ENCODE results near the gene PRR29.
"Not testable (repeated sequence)": the region's sequence is repeated elsewhere in the genome, so short reads cannot be mapped to it uniquely, and the experiment has no call there.

The PRR29 gene

GRCh38 chr17:64016974-64017373, 18.8 kb downstream of the PRR29 start:
- DNase-seq: no peak

GRCh38 chr17:64017381-64017980, 19.3 kb downstream of the PRR29 start:
- no peak for DNase-seq

GRCh38 chr17:64019551-64019961, 21.4 kb downstream of the PRR29 start:
- DNase-seq: not testable (repeated sequence)

GRCh38 chr17:64020056-64020766, 22.1 kb downstream of the PRR29 start, which contains the start of gene ICAM2:
Gene ICAM2, minus strand, starts transcription at chr17:64020633. Its CDS starts 13,942 bp downstream, at chr17:64006691.
- peak; percentile 89 for DNase-seq

DNA sequence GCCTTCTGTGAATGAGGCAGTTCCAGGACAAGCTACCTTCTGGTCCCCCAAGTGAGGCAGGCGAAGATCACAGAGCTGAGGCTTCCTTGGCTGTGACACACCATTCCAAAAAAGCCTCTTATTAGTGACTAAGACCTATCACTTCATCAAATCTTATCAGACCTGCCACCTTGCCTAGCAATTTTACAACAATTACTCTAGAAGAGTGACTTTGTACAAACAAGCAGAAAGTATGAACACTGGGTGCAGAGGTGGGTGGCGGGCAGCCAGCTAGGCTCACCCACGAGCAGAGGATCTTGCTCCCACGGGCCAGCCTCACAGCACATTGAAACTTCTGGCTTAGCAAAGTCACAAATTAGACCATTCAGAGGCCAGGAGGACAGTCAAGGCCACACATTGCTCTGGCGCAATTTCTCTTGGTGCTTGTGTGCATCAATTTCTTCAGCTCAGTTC, 24.5 kb downstream of the PRR29 start:
- DNase-seq: no peak

DNA sequence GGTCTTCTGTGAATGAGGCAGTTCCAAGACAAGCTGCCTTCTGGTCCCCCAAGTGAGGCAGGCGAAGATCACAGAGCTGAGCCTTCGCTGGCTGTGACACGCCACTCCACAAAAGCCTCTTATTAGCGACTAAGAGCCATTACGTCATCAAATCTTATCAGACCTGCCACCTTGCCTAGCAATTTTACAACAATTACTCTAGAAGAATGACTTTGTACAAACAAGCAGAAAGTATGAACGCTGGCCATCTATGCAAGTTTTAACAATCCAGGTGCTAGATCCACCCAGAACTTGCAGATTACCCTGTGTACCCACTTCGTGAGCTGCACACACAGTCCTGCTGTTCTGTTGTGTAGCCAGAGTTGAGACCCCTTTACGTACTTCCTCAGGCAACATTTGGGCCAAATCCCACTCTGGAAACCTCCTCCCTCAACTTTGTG, 26.1 kb downstream of the PRR29 start:
- no peak for DNase-seq

- DNase-seq: peak; percentile 59
Observed at GRCh38 chr17:64024781-64025731, 26.9 kb downstream of the PRR29 start.

GRCh38 chr17:64025732-64026294, 27.7 kb downstream of the PRR29 start:
- DNase-seq: peak; percentile 94

GRCh38 chr17:64028874-64029464, 30.8 kb downstream of the PRR29 start:
- peak; percentile 69 for DNase-seq

DNA sequence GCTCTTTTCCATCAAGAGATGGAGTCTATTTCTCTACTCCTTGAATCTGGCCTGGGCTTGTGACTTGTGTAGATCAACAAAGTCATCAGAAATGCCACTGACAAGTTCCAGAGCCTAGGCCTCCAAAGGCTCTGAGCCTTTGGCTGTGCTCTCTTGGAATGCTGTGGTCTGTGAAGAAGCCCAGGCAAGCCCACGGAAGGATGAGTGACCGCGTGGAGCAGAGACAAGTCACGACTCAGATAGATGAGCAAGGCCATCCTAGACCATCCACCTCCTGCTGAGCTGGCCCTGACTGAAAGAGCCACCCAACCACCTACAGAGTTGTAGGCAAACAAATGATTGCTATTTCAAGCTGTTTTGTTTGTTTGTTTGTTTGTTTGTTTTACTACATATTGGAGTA, 33.9 kb downstream of the PRR29 start:
- DNase-seq: no peak

DNA sequence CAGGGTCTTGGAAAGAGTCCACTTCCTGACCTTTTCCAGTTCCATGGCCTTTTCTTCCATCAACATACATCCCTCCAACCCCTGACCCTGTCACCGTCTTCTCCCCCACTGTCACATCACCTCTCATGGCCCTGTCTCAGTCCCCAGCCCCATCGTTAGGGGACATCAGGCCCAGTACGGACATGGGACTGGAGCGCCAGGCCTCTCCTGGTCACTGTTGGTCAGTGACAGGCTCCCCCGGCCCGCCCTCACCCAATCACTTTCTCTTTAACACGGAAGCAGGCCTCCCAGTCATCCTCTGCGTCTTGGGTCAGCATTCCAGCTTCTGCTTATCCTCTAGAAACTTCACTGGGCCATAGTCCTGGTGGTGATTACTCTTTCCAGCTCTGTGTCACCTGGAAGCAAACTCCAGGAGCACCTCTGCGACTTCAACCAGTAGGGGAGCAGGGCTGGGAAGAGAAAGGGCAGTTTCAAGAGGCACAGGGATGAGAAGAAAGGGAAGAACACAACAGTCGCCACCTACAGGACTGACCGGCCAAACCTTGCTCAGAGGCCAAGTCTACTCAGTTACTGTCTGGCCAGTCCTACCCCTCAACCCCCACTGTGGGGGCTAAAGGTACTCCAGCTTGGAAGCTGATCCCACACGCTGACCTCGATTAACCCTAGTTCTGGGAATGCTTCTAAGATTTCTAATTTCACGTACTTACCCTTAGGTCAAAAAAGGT, 38.2 kb downstream of the PRR29 start:
- no peak for DNase-seq

DNA sequence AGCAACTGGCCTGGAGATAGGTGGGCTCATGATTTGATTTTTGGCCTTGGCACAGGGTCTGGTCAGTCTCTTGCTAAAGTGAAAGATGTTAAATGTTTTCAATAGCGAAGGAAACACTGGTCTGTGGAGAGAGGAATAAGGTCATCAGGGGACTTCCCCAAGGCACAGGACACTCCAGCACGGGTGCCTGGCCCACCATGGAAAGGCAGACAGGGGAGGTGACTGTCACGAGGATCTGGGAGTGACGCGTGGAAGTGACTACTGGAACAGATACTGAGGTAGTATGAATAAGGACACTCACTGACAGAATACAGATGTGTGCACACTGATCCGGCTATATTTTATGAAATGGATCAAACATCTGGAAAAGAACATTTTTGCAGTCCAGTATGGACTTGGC, 39.0 kb downstream of the PRR29 start:
- no peak for DNase-seq

DNA sequence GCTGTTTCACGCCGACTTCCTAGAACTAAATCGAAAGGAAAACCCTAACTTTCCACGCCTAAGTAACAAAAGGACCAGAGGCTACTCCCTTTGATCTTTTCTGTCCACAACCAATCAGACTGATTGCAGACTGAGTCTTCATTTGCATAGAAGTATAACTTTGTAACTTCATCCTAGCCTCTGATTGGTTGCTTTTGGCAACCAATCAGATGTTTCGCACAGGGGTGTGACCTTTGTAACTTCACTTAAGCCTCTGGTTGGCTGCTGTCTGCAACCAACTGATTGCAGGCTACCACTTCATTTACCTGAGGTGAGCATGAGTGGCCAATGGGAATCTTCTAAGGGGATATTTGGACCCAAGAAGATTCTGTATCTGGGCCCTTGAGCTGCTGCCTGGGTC, 39.7 kb downstream of the PRR29 start:
- DNase-seq: no peak

GRCh38 chr17:64038331-64039105, 40.4 kb downstream of the PRR29 start:
- DNase-seq: no peak

GRCh38 chr17:64039106-64039400, 40.9 kb downstream of the PRR29 start:
- no peak for DNase-seq

GRCh38 chr17:64040206-64040605, 42.1 kb downstream of the PRR29 start:
- no peak for DNase-seq

GRCh38 chr17:64041912-64042311, 43.8 kb downstream of the PRR29 start:
- DNase-seq: no peak

- no peak for DNase-seq
Observed at GRCh38 chr17:64042700-64043485, 44.7 kb downstream of the PRR29 start.

GRCh38 chr17:64045176-64045575, 47.0 kb downstream of the PRR29 start:
- no peak for DNase-seq

- no peak for DNase-seq
Observed at GRCh38 chr17:64048805-64049204, 50.7 kb downstream of the PRR29 start.
